Adrenal gland (tissue), 12 donors: Measurements from ENCODE around the gene LARGE1. TPM values are rescaled to one million over a fixed set of nuclear protein-coding genes. Genes with fewer than 3 reads are reported as not detected.

ENCODE experiments used
- DNase-seq, 7 donors: peaks; one replicate each; pipeline ENCODE4 v3.0.0-alpha.2; 2019 to 2020
- H3K27ac ChIP-seq, 5 donors: fragments of 200-600 bp; sonication (generic) in 4 of 5; 1 replicate in 3 of 5; 2 replicates in 2 of 5; pipeline versions ENCODE4 v1.5.1 to v1.8.0; 2016 to 2020; ENCODE audit warnings: mild to moderate bottlenecking in 1 of 5
- H3K27me3 ChIP-seq: fragments of 200-600 bp; 2 replicates; pipeline ENCODE4 v1.8.0; 2021
- H3K36me3 ChIP-seq, 2 donors: fragments of 200-600 bp; replicated peaks in 1 of 2; 1 replicate in 1 of 2; 2 replicates in 1 of 2; pipeline versions ENCODE4 v1.5.1 to v1.8.0; 2018 to 2022
- H3K4me1 ChIP-seq, 2 donors: fragments of 200-600 bp; replicated peaks in 1 of 2; 1 replicate in 1 of 2; 2 replicates in 1 of 2; pipeline versions ENCODE4 v1.5.1 to v1.8.0; 2018 to 2021
- H3K4me3 ChIP-seq, 4 donors: fragments of 200-600 bp; sonication (generic) in 3 of 4; one replicate each; pipeline ENCODE4 v1.5.1; 2016 to 2018
- H3K9me3 ChIP-seq, 3 donors: fragments of 200-600 bp; sonication (generic) in 1 of 3; replicated peaks in 1 of 3; 1 replicate in 2 of 3; 2 replicates in 1 of 3; pipeline versions ENCODE4 v1.5.1 to v1.8.0; 2016 to 2021
- POLR2A ChIP-seq, 2 donors: fragments of 450-650 bp; IDR thresholded peaks; one replicate each; pipeline ENCODE4 v1.6.1; 2017; ENCODE audit warnings: antibody characterized with exemption in 2 of 2, mild to moderate bottlenecking in 2 of 2, moderate library complexity in 1 of 2
- WGBS, 4 donors: extraction: QIAGEN DNeasy Blood & Tissue Kit in 2 of 4; methylation state at CpG; one replicate each; pipeline versions ENCODE4 v1.1.5 to v1.1.7; 2013 to 2017; 5-methylcytosine and 5-hydroxymethylcytosine counted together
- intact Hi-C, 2 donors: fragments of 100-400 bp; cut with DNase I; formaldehyde crosslinking; loops; one replicate each; pipeline versions ENCODE4 v1.14.1 to v1.15.0; 2022 to 2023
- polyA plus RNA-seq, 3 donors: library from polyadenylated mRNA; stranded (reverse); fragments of 200-250 nt in 2 of 3; fragments of 350-450 nt in 1 of 3; fragmentation: Illumina TruSeq in 1 of 3; extraction: RNeasy Lipid Tissue Mini Kit (QIAGEN cat#74804) in 1 of 3; gene quantifications; one replicate each; pipeline ENCODE4 v1.2.3, GENCODE V29; 2013 to 2014
- total RNA-seq, 9 donors: library from RNA; depleted of rRNA in 4 of 9; stranded (reverse); fragments of >200 nt in 4 of 9; fragments of 120-200 nt in 1 of 9; fragmentation: NEBNext Ultra II Directional in 1 of 9; extraction: Animal tissue kit (Norgen Biotek cat#: 25700) in 1 of 9; gene quantifications; one replicate each; pipeline versions ENCODE4 v1.1.0 to v1.2.4, GENCODE V29; 2013 to 2023
- TF ChIP-seq, protein P1 (sequence below), 6 experiments: fragments of 450-650 bp in 4 of 6; fragments of 200-600 bp in 2 of 6; sonication (generic) in 1 of 6; IDR thresholded peaks; 1 replicate in 5 of 6; 2 replicates in 1 of 6; pipeline versions ENCODE4 v1.5.1 to v1.8.0; 2016 to 2021; ENCODE audit warnings: antibody characterized with exemption in 6 of 6, mild to moderate bottlenecking in 2 of 6, moderate library complexity in 1 of 6
- donor health status: healthy with polysubstance abuse.
- donor health status: Bipolar disorder and iron deficiency.
- donor health status: DM: yes; HTN: yes; CAD: no.
- donor health status: DM: no; HTN: no; CAD: no.
- donor health status: DM: no; HTN: no; CAD: no.
- donor health status: DM: yes; HTN: yes; CAD: no.

LARGE1 gene
- total and polyA plus RNA-seq, 12 donors = 3.4 to 67.6 (median 30.6) TPM

DNA sequence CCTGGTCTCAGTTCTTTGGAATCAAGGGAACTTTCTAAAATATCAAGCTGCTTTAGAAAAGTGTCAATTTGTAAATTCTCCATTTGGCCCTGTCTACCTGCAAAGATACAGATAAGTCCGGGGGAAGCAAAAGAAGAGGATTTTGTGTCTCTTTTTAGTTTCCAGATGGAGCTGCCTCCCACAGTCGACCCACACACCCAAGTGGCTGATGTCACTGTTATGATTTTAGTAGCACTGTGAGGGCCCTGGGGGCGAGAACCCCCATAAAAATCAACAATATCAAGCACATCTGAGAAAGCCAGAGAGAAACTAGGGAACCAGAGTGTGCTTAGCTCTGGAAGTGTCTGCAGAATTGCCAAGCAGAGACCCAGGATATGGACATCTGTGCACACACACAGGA, 212.7 kb downstream of the LARGE1 start:
- intact Hi-C loops = no loop called here
- 76 to 87% (median 82%) methylated on average over 3 of the region's 3 CpGs for WGBS, 4 donors
- Histone ChIP-seq H3K9me3 (no peaks in the 10 kb centered on the region), H3K36me3 (no peaks in the 10 kb centered on the region), H3K4me1 (no peaks in the 10 kb centered on the region), H3K4me3 (no peak overlapping the region), H3K27ac (no peak overlapping the region), H3K27me3 (no peaks in the 10 kb centered on the region)
- no peak for DNase-seq
- TF ChIP-seq POLR2A (IDR thresholded peaks at IDR 0.05) = no peak
- TF ChIP-seq, protein P1, sequence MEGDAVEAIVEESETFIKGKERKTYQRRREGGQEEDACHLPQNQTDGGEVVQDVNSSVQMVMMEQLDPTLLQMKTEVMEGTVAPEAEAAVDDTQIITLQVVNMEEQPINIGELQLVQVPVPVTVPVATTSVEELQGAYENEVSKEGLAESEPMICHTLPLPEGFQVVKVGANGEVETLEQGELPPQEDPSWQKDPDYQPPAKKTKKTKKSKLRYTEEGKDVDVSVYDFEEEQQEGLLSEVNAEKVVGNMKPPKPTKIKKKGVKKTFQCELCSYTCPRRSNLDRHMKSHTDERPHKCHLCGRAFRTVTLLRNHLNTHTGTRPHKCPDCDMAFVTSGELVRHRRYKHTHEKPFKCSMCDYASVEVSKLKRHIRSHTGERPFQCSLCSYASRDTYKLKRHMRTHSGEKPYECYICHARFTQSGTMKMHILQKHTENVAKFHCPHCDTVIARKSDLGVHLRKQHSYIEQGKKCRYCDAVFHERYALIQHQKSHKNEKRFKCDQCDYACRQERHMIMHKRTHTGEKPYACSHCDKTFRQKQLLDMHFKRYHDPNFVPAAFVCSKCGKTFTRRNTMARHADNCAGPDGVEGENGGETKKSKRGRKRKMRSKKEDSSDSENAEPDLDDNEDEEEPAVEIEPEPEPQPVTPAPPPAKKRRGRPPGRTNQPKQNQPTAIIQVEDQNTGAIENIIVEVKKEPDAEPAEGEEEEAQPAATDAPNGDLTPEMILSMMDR (IDR thresholded peaks at IDR 0.05) = no peak

DNA sequence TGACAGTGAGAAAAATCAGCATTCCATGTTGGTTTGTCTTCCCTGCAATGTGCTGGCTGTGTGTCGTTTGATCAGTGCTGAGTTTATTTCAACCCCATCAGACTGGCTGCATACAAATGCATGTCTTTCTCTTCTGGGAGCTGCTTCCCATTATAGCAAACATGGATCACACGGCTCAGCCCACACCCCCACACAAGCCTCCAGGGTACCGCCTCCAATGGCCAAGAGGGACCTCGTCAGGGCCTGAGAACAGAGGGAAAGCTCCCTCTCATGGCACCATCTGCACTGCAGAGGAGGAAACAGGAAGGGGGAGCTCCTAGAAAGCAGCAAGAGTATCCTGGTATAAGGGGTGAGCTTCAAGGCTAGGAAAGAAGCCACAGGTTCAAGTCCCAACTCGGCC, 214.2 kb downstream of the LARGE1 start:
- no peaks in the 10 kb centered on the region for H3K4me1 ChIP-seq
- no peaks in the 10 kb centered on the region for H3K36me3 ChIP-seq
- H3K4me3 ChIP-seq = no peak overlapping the region
- H3K27ac ChIP-seq = no peak overlapping the region
- TF ChIP-seq, protein P1 (IDR thresholded peaks at IDR 0.05) = no peak
- TF ChIP-seq POLR2A (IDR thresholded peaks at IDR 0.05) = no peak
- intact Hi-C loops = no loop called here
- H3K9me3 ChIP-seq = no peaks in the 10 kb centered on the region
- no peak for DNase-seq
- 69 to 84% (median 79%) methylated on average over 5 of the region's 5 CpGs for WGBS, 4 donors
- no peaks in the 10 kb centered on the region for H3K27me3 ChIP-seq

DNA sequence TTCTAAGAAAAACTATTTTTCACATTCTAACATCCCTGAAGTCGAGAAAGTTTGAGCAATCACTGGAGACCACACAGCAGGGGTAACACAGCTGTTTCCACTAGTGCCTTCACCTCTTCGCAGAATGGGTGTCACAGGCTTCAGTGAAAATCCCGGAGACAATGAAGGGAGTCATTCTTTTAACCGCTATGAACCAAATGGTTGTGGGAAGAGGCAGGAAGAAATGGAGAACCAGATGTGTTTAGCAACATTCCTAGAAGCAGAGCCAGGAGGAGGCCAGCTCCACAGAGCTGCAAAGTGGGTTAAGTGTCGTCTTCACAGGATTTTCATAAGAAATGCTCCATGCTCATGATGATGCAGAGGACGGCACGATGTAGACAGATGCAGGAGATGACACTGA, 221.1 kb downstream of the LARGE1 start:
- TF ChIP-seq, protein P1 (IDR thresholded peaks at IDR 0.05) = no peak
- TF ChIP-seq POLR2A (IDR thresholded peaks at IDR 0.05) = no peak
- intact Hi-C loops = no loop called here
- DNase-seq = no peak
- Histone ChIP-seq H3K36me3 (no peaks in the 10 kb centered on the region), H3K4me3 (no peak overlapping the region), H3K27ac (no peak overlapping the region), H3K4me1 (no peaks in the 10 kb centered on the region), H3K27me3 (no peaks in the 10 kb centered on the region), H3K9me3 (no peaks in the 10 kb centered on the region)
- 78 to 86% (median 81%) methylated on average over 7 of the region's 7 CpGs for WGBS, 4 donors

DNA sequence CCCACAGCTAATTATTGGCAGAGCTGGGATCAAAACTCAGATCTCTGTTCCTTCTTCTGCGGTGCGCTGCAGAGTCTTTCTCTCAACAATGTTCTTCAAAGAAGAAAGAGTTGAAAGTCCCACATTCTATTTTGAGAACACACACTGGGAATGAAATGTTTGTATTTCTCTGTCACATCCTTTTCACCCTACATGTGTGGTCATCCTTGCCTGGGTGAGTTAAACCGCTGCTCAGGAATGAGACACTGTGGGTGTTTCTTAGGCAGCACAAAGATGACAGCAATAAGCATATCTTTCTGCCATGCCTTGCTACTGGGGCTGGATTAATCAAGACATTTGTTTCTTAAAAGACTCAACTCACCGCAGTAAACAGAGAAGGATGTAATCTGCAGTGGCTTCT, 222.6 kb downstream of the LARGE1 start:
- H3K4me3 ChIP-seq = no peak overlapping the region
- no peak overlapping the region for H3K27ac ChIP-seq
- no peak for DNase-seq
- no peaks in the 10 kb centered on the region for H3K4me1 ChIP-seq
- WGBS, 4 donors = 89 to 91% (median 91%) methylated on average over 4 of the region's 4 CpGs
- TF ChIP-seq, protein P1 (IDR thresholded peaks at IDR 0.05) = no peak
- no peak for TF ChIP-seq POLR2A (IDR thresholded peaks at IDR 0.05)
- no peaks in the 10 kb centered on the region for H3K27me3 ChIP-seq
- no peaks in the 10 kb centered on the region for H3K36me3 ChIP-seq
- H3K9me3 ChIP-seq = no peaks in the 10 kb centered on the region
- intact Hi-C loops = no loop called here
